ENCODE data around the gene FANCC. TPM values are rescaled to one million over a fixed set of nuclear protein-coding genes. Genes with fewer than 3 reads are reported as not detected.

The FANCC gene
- total and polyA plus RNA-seq, 4 donors: 8.3 to 32.4 (median 11.5) TPM

- no peak overlapping the region for H3K9ac ChIP-seq (ENCODE audit: low read depth in 1 of 2, low read length in 2 of 2)
Observed at GRCh38 chr9:95077053-95077765, 240.3 kb downstream of the FANCC start.

More at GRCh38 chr9:95077053-95077765, 240.3 kb downstream of the FANCC start:
- no peak for TF ChIP-seq REST (IDR thresholded peaks at IDR 0.05)
- TF ChIP-seq GABPA (IDR thresholded peaks at IDR 0.05 in 1 of 2, conservative IDR thresholded peaks at IDR 0.05 in 1 of 2): no peak
- TF ChIP-seq ATF3 (IDR thresholded peaks at IDR 0.05): no peak
- TF ChIP-seq HNF4G (IDR thresholded peaks at IDR 0.05): no peak
- no peak for TF ChIP-seq FOXA1 (IDR thresholded peaks at IDR 0.05)
- no peak for TF ChIP-seq RAD21 (IDR thresholded peaks at IDR 0.05)
- no peak for TF ChIP-seq HNF4A (conservative IDR thresholded peaks at IDR 0.05)
- no peak for TF ChIP-seq CTCF (IDR thresholded peaks at IDR 0.05; ENCODE audit: low read depth, low read length, missing input control)
- no peak for TF ChIP-seq RXRA (IDR thresholded peaks at IDR 0.05)
- no peak for TF ChIP-seq MAX (IDR thresholded peaks at IDR 0.05)
- no peak for TF ChIP-seq NR2F2 (IDR thresholded peaks at IDR 0.05)
- no peak for TF ChIP-seq ZBTB33 (IDR thresholded peaks at IDR 0.05)
- TF ChIP-seq FOXA2 (IDR thresholded peaks at IDR 0.05): no peak
- no peak overlapping the region for H3K4me3 ChIP-seq (ENCODE audit: low read depth in 1 of 3, low read length in 3 of 3)
- H3K27me3 ChIP-seq (ENCODE audit: control insufficient read depth in 4 of 4, insufficient read depth in 4 of 4, low read length in 3 of 4): no peaks in the 10 kb centered on the region
- H3K27ac ChIP-seq (ENCODE audit: low read depth in 1 of 2, low read length in 2 of 2): peak overlapping the region; percentile 25 to 34
- WGBS: 57% methylated on average over 18 of the region's 18 CpGs
- no peak for DNase-seq (ENCODE audit: low spot score)
- peaks cover 8 to 72% (median 46%) of the 10 kb centered on the region in 4 donors for H3K36me3 ChIP-seq (ENCODE audit: control insufficient read depth in 4 of 4, insufficient read depth in 3 of 4, low read depth in 1 of 4, low read length in 3 of 4)
- H3K4me1 ChIP-seq (ENCODE audit: control insufficient read depth in 4 of 4, insufficient read depth in 4 of 4, low read length in 3 of 4): peaks cover 6 to 44% (median 27%) of the 10 kb centered on the region in 4 donors
- no peaks in the 10 kb centered on the region for H3K9me3 ChIP-seq (ENCODE audit: control insufficient read depth in 4 of 4, low read length in 3 of 4)

Measured in liver (tissue), 9 donors.